ENCODE measurements around the gene PDE3A. TPM values are rescaled to one million over a fixed set of nuclear protein-coding genes. Genes with fewer than 3 reads are reported as not detected.
A peak's percentile ranks its signal among the peaks of the same experiment; 100 is the strongest.

The PDE3A gene
- total and polyA plus RNA-seq, 4 experiments from 2014 or later, result not detected

- no peak for DNase-seq
- Histone ChIP-seq H3K9me3 (ENCODE audit: control insufficient read depth in 1 of 2, low read length in 2 of 2) (no peaks in the 10 kb centered on the region), H3K4me3 (ENCODE audit: low read length in 2 of 2) (no peak overlapping the region), H3K27me3 (ENCODE audit: insufficient read depth, low read length) (no peaks in the 10 kb centered on the region), H3K4me1 (ENCODE audit: insufficient read depth, low read length) (no peaks in the 10 kb centered on the region), H3K36me3 (ENCODE audit: insufficient read depth, low read length) (no peaks in the 10 kb centered on the region), H3K27ac (ENCODE audit: low read depth, low read length) (no peak overlapping the region)
- POLR2A ChIA-PET (ENCODE audit: partially characterized antibody), result no interaction called here
- CTCF ChIA-PET (ENCODE audit: partially characterized antibody), result no interaction called here
- intact Hi-C loops (cut with micrococcal nuclease), result no loop called here
- Mint-ChIP-seq H3K27ac (no peak overlapping the region), H3K27me3 (peaks cover 0 to 1% of the 10 kb centered on the region in 2 donors), H3K4me1 (no peaks in the 10 kb centered on the region), H3K4me3 (no peak overlapping the region), H3K36me3 (no peaks in the 10 kb centered on the region), H3K9me3 (peaks cover 0 to 4% (median 2%) of the 10 kb centered on the region in 8 donors)
Observed at GRCh38 chr12:20350026-20350425, 18.3 kb upstream of the PDE3A start.

GRCh38 chr12:20350495-20350894 is 17.8 kb upstream of the PDE3A start:
- Mint-ChIP-seq H3K27ac (no peak overlapping the region), H3K27me3 (no peaks in the 10 kb centered on the region), H3K4me3 (no peak overlapping the region), H3K36me3 (no peaks in the 10 kb centered on the region), H3K4me1 (no peaks in the 10 kb centered on the region), H3K9me3 (peaks cover 0 to 3% (median 2%) of the 10 kb centered on the region in 8 donors)
- Histone ChIP-seq H3K36me3 (ENCODE audit: insufficient read depth, low read length) (no peaks in the 10 kb centered on the region), H3K9me3 (ENCODE audit: control insufficient read depth in 1 of 2, low read length in 2 of 2) (no peaks in the 10 kb centered on the region), H3K4me3 (ENCODE audit: low read length in 2 of 2) (no peak overlapping the region), H3K4me1 (ENCODE audit: insufficient read depth, low read length) (no peaks in the 10 kb centered on the region), H3K27me3 (ENCODE audit: insufficient read depth, low read length) (no peaks in the 10 kb centered on the region), H3K27ac (ENCODE audit: low read depth, low read length) (no peak overlapping the region)
- intact Hi-C loops (cut with micrococcal nuclease), result no loop called here
- DNase-seq, result no peak
- ChIA-PET POLR2A (ENCODE audit: partially characterized antibody) (no interaction called here), CTCF (ENCODE audit: partially characterized antibody) (no interaction called here)

- Mint-ChIP-seq H3K4me1 (no peaks in the 10 kb centered on the region), H3K4me3 (no peak overlapping the region), H3K9me3 (peaks cover 0 to 3% (median 2%) of the 10 kb centered on the region in 8 donors), H3K36me3 (no peaks in the 10 kb centered on the region), H3K27me3 (no peaks in the 10 kb centered on the region), H3K27ac (no peak overlapping the region)
- H3K27ac ChIP-seq (ENCODE audit: low read depth, low read length), result no peak overlapping the region
- H3K27me3 ChIP-seq (ENCODE audit: insufficient read depth, low read length), result no peaks in the 10 kb centered on the region
- ChIA-PET CTCF (ENCODE audit: partially characterized antibody) (no interaction called here), POLR2A (ENCODE audit: partially characterized antibody) (no interaction called here)
- H3K9me3 ChIP-seq (ENCODE audit: control insufficient read depth in 1 of 2, low read length in 2 of 2), result no peaks in the 10 kb centered on the region
- H3K4me1 ChIP-seq (ENCODE audit: insufficient read depth, low read length), result no peaks in the 10 kb centered on the region
- DNase-seq, result no peak
- no peaks in the 10 kb centered on the region for H3K36me3 ChIP-seq (ENCODE audit: insufficient read depth, low read length)
- H3K4me3 ChIP-seq (ENCODE audit: low read length in 2 of 2), result no peak overlapping the region
- intact Hi-C loops (cut with micrococcal nuclease), result no loop called here
Observed at GRCh38 chr12:20351406-20351805, 16.9 kb upstream of the PDE3A start.

DNA sequence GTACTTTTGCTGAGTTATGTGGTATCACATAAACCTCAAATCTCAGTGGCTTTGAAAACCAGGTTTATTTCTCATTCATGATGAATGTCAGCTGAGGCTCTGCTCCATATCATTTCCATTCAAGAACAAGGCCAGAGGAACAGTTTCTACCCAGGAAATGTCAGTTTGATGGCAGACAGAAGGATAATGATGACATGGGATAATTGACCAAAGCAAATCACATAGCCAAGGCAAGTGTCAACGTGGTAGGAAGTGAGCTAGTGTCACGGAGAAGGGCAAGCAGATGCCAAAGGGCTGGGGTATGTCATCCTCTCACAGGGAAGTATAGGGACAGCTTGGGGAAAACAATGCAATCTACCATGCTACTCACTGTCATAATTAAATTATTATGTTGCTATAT is 12.3 kb upstream of the PDE3A start:
- no peaks in the 10 kb centered on the region for H3K4me1 Mint-ChIP-seq
- ChIA-PET CTCF (ENCODE audit: partially characterized antibody) (no interaction called here), POLR2A (ENCODE audit: partially characterized antibody) (no interaction called here)
- peaks cover 0 to 4% (median 0%) of the 10 kb centered on the region in 8 donors for H3K9me3 Mint-ChIP-seq
- Histone ChIP-seq H3K4me3 (ENCODE audit: low read length in 2 of 2) (no peak overlapping the region), H3K27ac (ENCODE audit: low read depth, low read length) (no peak overlapping the region), H3K36me3 (ENCODE audit: insufficient read depth, low read length) (no peaks in the 10 kb centered on the region), H3K4me1 (ENCODE audit: insufficient read depth, low read length) (no peaks in the 10 kb centered on the region), H3K27me3 (ENCODE audit: insufficient read depth, low read length) (no peaks in the 10 kb centered on the region), H3K9me3 (ENCODE audit: control insufficient read depth in 1 of 2, low read length in 2 of 2) (no peaks in the 10 kb centered on the region)
- H3K27ac Mint-ChIP-seq, result no peak overlapping the region
- H3K4me3 Mint-ChIP-seq, result peak overlapping the region in 1 of 8 donors; percentile 40
- intact Hi-C loops (cut with micrococcal nuclease), result no loop called here
- no peak for DNase-seq
- H3K36me3 Mint-ChIP-seq, result no peaks in the 10 kb centered on the region
- H3K27me3 Mint-ChIP-seq, result no peaks in the 10 kb centered on the region

DNA sequence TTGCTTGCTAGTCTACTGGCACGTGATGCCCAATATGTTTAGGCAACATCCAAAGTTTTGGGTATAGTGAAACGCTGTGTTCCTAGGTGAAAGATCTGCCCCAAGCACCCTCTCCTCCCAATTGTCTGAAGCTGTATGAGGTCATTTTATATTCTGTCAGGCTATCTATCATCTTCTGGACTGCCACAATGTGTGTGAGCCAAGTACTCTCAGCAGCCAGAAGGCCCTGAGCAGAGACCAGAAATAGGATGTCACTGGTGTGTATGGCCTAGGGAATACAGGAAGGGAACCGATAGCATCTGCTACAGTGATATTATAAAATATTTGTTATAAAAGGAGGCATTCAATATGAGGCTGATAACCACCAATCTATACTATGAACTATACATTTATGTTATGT is 7.9 kb upstream of the PDE3A start:
- H3K4me1 Mint-ChIP-seq, result no peaks in the 10 kb centered on the region
- POLR2A ChIA-PET (ENCODE audit: partially characterized antibody), result no interaction called here
- no peak overlapping the region for H3K27ac Mint-ChIP-seq
- peaks cover 0 to 2% (median 0%) of the 10 kb centered on the region in 8 donors for H3K9me3 Mint-ChIP-seq
- Histone ChIP-seq H3K36me3 (ENCODE audit: insufficient read depth, low read length) (no peaks in the 10 kb centered on the region), H3K27ac (ENCODE audit: low read depth, low read length) (no peak overlapping the region), H3K4me1 (ENCODE audit: insufficient read depth, low read length) (no peaks in the 10 kb centered on the region), H3K9me3 (ENCODE audit: control insufficient read depth in 1 of 2, low read length in 2 of 2) (no peaks in the 10 kb centered on the region), H3K4me3 (ENCODE audit: low read length in 2 of 2) (no peak overlapping the region), H3K27me3 (ENCODE audit: insufficient read depth, low read length) (no peaks in the 10 kb centered on the region)
- no peak for DNase-seq
- CTCF ChIA-PET (ENCODE audit: partially characterized antibody), result no interaction called here
- H3K36me3 Mint-ChIP-seq, result no peaks in the 10 kb centered on the region
- H3K27me3 Mint-ChIP-seq, result peaks cover 0 to 3% of the 10 kb centered on the region in 2 donors
- H3K4me3 Mint-ChIP-seq, result no peak overlapping the region
- intact Hi-C loops (cut with micrococcal nuclease), result no loop called here

DNA sequence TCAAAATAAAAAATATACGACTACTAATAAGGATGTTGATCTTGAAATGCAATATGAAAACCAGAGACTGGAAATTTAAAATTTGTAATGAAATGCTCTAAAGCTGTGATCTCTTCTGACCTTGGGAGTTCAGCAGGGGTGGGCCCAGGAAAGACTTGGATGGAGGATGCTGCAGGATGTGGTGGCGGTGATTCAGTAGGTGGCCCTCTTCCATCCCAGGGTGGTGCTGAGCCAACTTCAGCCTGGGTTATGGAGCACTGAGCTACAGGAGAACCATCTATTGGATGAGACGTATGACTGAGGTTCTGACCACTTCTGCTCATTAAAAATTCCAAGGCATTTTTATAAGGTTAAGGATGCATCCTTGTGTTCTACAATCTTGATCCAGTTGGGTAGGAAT is 6.9 kb upstream of the PDE3A start:
- Histone ChIP-seq H3K36me3 (ENCODE audit: insufficient read depth, low read length) (no peaks in the 10 kb centered on the region), H3K9me3 (ENCODE audit: control insufficient read depth in 1 of 2, low read length in 2 of 2) (no peaks in the 10 kb centered on the region), H3K4me1 (ENCODE audit: insufficient read depth, low read length) (no peaks in the 10 kb centered on the region), H3K4me3 (ENCODE audit: low read length in 2 of 2) (no peak overlapping the region), H3K27me3 (ENCODE audit: insufficient read depth, low read length) (no peaks in the 10 kb centered on the region), H3K27ac (ENCODE audit: low read depth, low read length) (no peak overlapping the region)
- Mint-ChIP-seq H3K4me1 (no peaks in the 10 kb centered on the region), H3K9me3 (peaks cover 0 to 2% (median 0%) of the 10 kb centered on the region in 8 donors), H3K27ac (no peak overlapping the region), H3K4me3 (no peak overlapping the region), H3K27me3 (peaks cover 3 to 4% of the 10 kb centered on the region in 2 donors), H3K36me3 (no peaks in the 10 kb centered on the region)
- DNase-seq, result no peak
- intact Hi-C loops (cut with micrococcal nuclease), result no loop called here
- ChIA-PET CTCF (ENCODE audit: partially characterized antibody) (no interaction called here), POLR2A (ENCODE audit: partially characterized antibody) (no interaction called here)

DNA sequence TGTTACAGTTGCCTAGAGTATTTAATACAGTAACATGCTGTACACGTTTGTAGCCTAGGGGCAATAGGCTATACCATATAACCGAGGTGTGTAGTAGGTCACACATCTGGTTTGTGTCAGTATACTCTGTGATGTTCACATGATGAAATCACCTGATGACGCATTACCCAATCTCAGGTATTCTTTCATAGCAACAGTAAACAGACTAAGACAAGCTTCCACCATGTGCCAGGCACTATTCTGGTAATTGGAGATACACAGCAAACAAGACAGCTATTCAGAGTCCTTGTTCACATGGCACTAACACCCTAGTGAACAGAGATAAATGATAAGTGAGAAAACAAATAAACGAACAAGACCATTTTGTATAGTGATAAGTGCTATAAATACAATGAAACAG is 3.8 kb upstream of the PDE3A start:
- H3K4me3 Mint-ChIP-seq, result no peak overlapping the region

More for the DNA sequence above, 3.8 kb upstream of the PDE3A start:
- Mint-ChIP-seq H3K9me3 (peaks cover 0 to 2% (median 0%) of the 10 kb centered on the region in 8 donors), H3K4me1 (peaks cover 4 to 6% (median 5%) of the 10 kb centered on the region in 4 donors), H3K36me3 (no peaks in the 10 kb centered on the region), H3K27ac (no peak overlapping the region), H3K27me3 (peaks cover 11 to 15% of the 10 kb centered on the region in 2 donors)
- Histone ChIP-seq H3K36me3 (ENCODE audit: insufficient read depth, low read length) (no peaks in the 10 kb centered on the region), H3K4me1 (ENCODE audit: insufficient read depth, low read length) (no peaks in the 10 kb centered on the region), H3K27me3 (ENCODE audit: insufficient read depth, low read length) (no peaks in the 10 kb centered on the region), H3K9me3 (ENCODE audit: control insufficient read depth in 1 of 2, low read length in 2 of 2) (no peaks in the 10 kb centered on the region), H3K4me3 (ENCODE audit: low read length in 2 of 2) (no peak overlapping the region), H3K27ac (ENCODE audit: low read depth, low read length) (no peak overlapping the region)
- CTCF ChIA-PET (ENCODE audit: partially characterized antibody), result no interaction called here
- POLR2A ChIA-PET (ENCODE audit: partially characterized antibody), result no interaction called here
- no peak for DNase-seq
- intact Hi-C loops (cut with micrococcal nuclease), result loop anchor here (1.0 kb wide), 1 partner anchor 49 kb away; no protein-coding TSS in a partner anchor
